ENCODE results near the gene TBL1X. TPM values are rescaled to one million over a fixed set of nuclear protein-coding genes. Genes with fewer than 3 reads are reported as not detected.
A peak's percentile ranks its signal among the peaks of the same experiment; 100 is the strongest.
"Not testable (repeated sequence)": the region's sequence is repeated elsewhere in the genome, so short reads cannot be mapped to it uniquely, and the experiment has no call there.

TBL1X gene
- total RNA-seq, 1 experiment from 2014 or later = 15.0 TPM

DNA sequence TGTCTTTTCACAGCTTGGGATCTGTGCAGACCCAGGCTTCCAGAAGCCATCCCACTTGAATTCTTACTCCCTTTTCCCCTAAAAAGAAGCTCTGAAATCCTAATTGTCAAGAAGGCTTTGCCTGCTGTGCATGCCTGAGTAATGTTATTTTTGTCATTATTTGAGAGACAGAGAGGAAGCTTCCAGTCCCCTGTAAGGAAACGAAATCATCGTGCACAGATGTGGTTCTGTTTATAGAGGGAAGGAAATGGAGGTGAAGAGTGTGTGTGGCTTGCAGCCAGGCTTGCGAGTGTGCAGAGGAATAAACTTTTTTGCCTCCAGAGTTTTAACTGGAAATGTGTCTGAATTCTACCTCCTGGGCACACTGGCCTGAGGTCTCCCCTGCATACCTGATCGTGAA is 70.2 kb downstream of the TBL1X start:
- Mint-ChIP-seq H3K27me3 (ENCODE audit: insufficient read depth, unreplicated experiment) (no peaks in the 10 kb centered on the region), H3K4me3 (ENCODE audit: unreplicated experiment) (no peak overlapping the region), H3K9me3 (ENCODE audit: unreplicated experiment) (peaks cover 5% of the 10 kb centered on the region), H3K36me3 (ENCODE audit: insufficient read depth, unreplicated experiment) (peaks cover 10% of the 10 kb centered on the region), H3K27ac (ENCODE audit: low read depth, unreplicated experiment) (no peak overlapping the region), H3K4me1 (ENCODE audit: insufficient read depth, unreplicated experiment) (peaks cover 22% of the 10 kb centered on the region)
- POLR2A ChIA-PET = no interaction called here
- BruUV-seq (replicated peaks) = no TSS peak
- no peak for DNase-seq (ENCODE audit: unreplicated experiment)
- CTCF ChIA-PET = interaction anchor here (0.7 kb wide), 1 partner anchor 222 kb away, joined by 3 read pairs; no protein-coding TSS in a partner anchor
- intact Hi-C loops (cut with micrococcal nuclease) = no loop called here
- TF ChIP-seq, protein P1, sequence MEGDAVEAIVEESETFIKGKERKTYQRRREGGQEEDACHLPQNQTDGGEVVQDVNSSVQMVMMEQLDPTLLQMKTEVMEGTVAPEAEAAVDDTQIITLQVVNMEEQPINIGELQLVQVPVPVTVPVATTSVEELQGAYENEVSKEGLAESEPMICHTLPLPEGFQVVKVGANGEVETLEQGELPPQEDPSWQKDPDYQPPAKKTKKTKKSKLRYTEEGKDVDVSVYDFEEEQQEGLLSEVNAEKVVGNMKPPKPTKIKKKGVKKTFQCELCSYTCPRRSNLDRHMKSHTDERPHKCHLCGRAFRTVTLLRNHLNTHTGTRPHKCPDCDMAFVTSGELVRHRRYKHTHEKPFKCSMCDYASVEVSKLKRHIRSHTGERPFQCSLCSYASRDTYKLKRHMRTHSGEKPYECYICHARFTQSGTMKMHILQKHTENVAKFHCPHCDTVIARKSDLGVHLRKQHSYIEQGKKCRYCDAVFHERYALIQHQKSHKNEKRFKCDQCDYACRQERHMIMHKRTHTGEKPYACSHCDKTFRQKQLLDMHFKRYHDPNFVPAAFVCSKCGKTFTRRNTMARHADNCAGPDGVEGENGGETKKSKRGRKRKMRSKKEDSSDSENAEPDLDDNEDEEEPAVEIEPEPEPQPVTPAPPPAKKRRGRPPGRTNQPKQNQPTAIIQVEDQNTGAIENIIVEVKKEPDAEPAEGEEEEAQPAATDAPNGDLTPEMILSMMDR (IDR thresholded peaks at IDR 0.05; ENCODE audit: unreplicated experiment) = no peak

- H3K36me3 Mint-ChIP-seq (ENCODE audit: insufficient read depth, unreplicated experiment); CTCF ChIA-PET; intact Hi-C loops (cut with micrococcal nuclease); H3K4me3 Mint-ChIP-seq (ENCODE audit: unreplicated experiment); BruUV-seq (replicated peaks); H3K27ac Mint-ChIP-seq (ENCODE audit: low read depth, unreplicated experiment); DNase-seq (ENCODE audit: unreplicated experiment); H3K27me3 Mint-ChIP-seq (ENCODE audit: insufficient read depth, unreplicated experiment); H3K9me3 Mint-ChIP-seq (ENCODE audit: unreplicated experiment): not testable (repeated sequence)
- POLR2A ChIA-PET = interaction anchor here (0.7 kb wide), 1 partner anchor 52 kb away, joined by 3 read pairs; no protein-coding TSS in a partner anchor
- peaks cover 14% of the 10 kb centered on the region for H3K4me1 Mint-ChIP-seq (ENCODE audit: insufficient read depth, unreplicated experiment)
These were observed 71.3 kb downstream of the TBL1X start for GRCh38 chrX:9536156-9536555.

DNA sequence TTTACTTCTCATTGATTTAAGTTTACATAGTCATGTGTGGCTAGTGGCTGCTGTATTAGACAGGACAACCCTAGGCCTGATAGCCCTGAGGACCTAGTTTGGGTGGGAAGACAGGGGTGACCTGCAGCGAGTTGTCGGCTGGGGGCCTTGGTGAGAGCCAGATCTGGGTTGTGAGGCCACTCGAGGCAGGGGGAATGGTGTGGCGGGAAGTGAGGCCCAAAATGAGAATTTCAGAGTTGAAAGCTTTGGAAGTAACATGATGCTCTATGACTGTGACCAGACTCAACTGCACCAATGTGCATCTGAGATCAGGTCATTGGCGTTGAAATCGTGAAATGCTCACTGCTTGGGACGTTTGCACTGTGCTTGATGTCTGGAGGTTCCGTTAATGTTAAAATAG is 72.9 kb downstream of the TBL1X start:
- POLR2A ChIA-PET = no interaction called here

DNA sequence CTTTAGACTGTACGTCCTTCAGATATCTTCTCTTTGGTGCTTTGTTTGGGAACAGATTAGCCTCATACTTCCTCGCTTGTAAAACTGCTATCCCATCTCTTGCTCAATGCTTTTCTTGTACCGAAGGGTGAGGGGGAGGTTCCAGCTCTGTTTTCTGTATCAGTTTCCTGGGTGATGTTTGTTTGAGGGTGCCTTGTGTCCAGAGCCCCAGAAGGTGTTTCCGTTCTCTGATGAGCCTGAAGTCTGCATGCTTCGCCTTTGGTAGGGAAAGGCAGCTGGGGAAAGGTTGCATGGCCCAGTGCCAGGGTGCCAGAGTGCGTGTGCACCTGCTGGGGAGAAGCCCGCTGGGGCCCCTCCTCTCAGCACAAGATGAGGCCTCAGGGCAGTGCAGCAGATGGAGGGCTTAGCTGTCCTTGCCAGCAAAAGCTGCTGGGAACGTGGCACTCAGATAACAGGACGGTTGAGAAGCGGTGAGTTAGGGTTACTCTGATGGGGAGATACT is 73.7 kb downstream of the TBL1X start:
- TF ChIP-seq, protein P1 (IDR thresholded peaks at IDR 0.05; ENCODE audit: unreplicated experiment) = no peak
- H3K9me3 Mint-ChIP-seq (ENCODE audit: unreplicated experiment) = peaks cover 5% of the 10 kb centered on the region
- ChIA-PET POLR2A (no interaction called here), CTCF (no interaction called here)
- peaks cover 4% of the 10 kb centered on the region for H3K36me3 Mint-ChIP-seq (ENCODE audit: insufficient read depth, unreplicated experiment)
- H3K27me3 Mint-ChIP-seq (ENCODE audit: insufficient read depth, unreplicated experiment) = no peaks in the 10 kb centered on the region
- no peak overlapping the region for H3K27ac Mint-ChIP-seq (ENCODE audit: low read depth, unreplicated experiment)
- peaks cover 12% of the 10 kb centered on the region for H3K4me1 Mint-ChIP-seq (ENCODE audit: insufficient read depth, unreplicated experiment)
- H3K4me3 Mint-ChIP-seq (ENCODE audit: unreplicated experiment) = no peak overlapping the region
- DNase-seq (ENCODE audit: unreplicated experiment) = peak; percentile 22
- no TSS peak for BruUV-seq (replicated peaks)
- intact Hi-C loops (cut with micrococcal nuclease) = no loop called here

More for the DNA sequence above, 72.9 kb downstream of the TBL1X start:
- H3K27me3 Mint-ChIP-seq (ENCODE audit: insufficient read depth, unreplicated experiment) = no peaks in the 10 kb centered on the region
- no peak for DNase-seq (ENCODE audit: unreplicated experiment)
- peaks cover 5% of the 10 kb centered on the region for H3K9me3 Mint-ChIP-seq (ENCODE audit: unreplicated experiment)
- peaks cover 4% of the 10 kb centered on the region for H3K36me3 Mint-ChIP-seq (ENCODE audit: insufficient read depth, unreplicated experiment)
- intact Hi-C loops (cut with micrococcal nuclease) = no loop called here
- H3K4me1 Mint-ChIP-seq (ENCODE audit: insufficient read depth, unreplicated experiment) = peaks cover 12% of the 10 kb centered on the region
- CTCF ChIA-PET = no interaction called here
- TF ChIP-seq, protein P1 (IDR thresholded peaks at IDR 0.05; ENCODE audit: unreplicated experiment) = no peak
- BruUV-seq (replicated peaks) = no TSS peak
- H3K4me3 Mint-ChIP-seq (ENCODE audit: unreplicated experiment) = no peak overlapping the region
- H3K27ac Mint-ChIP-seq (ENCODE audit: low read depth, unreplicated experiment) = no peak overlapping the region
